ENCODE data around the gene MAMSTR. TPM values are rescaled to one million over a fixed set of nuclear protein-coding genes. Genes with fewer than 3 reads are reported as not detected.

MAMSTR gene
- total and polyA plus RNA-seq, 9 of the 15 experiments (the other 6 are each of a cell fraction or from before 2014, with no cell fraction given): 0.08 to 1.00 (median 0.40) TPM; not detected in 1

- TF ChIP-seq THRB (CRISPR knock-in tag; conservative IDR thresholded peaks at IDR 0.05) (0 out of 2 replicates have a peak, but pooled peaks have one; percentile 74), MNT (conservative IDR thresholded peaks at IDR 0.05) (peak; percentile 43 to 78; a peak in 3 of 4 replicates), ZKSCAN1 (IDR thresholded peaks at IDR 0.05; ENCODE audit: low read depth, low read length) (no peak), SREBF1 (IDR thresholded peaks at IDR 0.05; ENCODE audit: borderline replicate concordance, low read depth, low read length) (no peak), NR4A1 (CRISPR knock-in tag; IDR thresholded peaks at IDR 0.05) (no peak), NR4A1 (tag; IDR thresholded peaks at IDR 0.05) (0 out of 2 replicates have a peak, but pooled peaks have one; percentile 19), DIDO1 (tag; IDR thresholded peaks at IDR 0.05; ENCODE audit: low read depth) (no peak), ZNF239 (CRISPR knock-in tag; IDR thresholded peaks at IDR 0.05) (no peak), XRCC3 (IDR thresholded peaks at IDR 0.05) (no peak), ZC3H11A (IDR thresholded peaks at IDR 0.05; ENCODE audit: low read depth, low read length) (no peak; the same call in 1 of the 2 replicates), FOS (IDR thresholded peaks at IDR 0.05; ENCODE audit: extremely low read depth, insufficient read length) (no peak), BMI1 (IDR thresholded peaks at IDR 0.05; ENCODE audit: low read length) (no peak)
- TF ChIP-seq, protein P1, sequence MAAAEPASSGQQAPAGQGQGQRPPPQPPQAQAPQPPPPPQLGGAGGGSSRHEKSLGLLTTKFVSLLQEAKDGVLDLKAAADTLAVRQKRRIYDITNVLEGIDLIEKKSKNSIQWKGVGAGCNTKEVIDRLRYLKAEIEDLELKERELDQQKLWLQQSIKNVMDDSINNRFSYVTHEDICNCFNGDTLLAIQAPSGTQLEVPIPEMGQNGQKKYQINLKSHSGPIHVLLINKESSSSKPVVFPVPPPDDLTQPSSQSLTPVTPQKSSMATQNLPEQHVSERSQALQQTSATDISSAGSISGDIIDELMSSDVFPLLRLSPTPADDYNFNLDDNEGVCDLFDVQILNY (CRISPR knock-in tag; IDR thresholded peaks at IDR 0.05): no peak
- TF ChIP-seq, protein P2, sequence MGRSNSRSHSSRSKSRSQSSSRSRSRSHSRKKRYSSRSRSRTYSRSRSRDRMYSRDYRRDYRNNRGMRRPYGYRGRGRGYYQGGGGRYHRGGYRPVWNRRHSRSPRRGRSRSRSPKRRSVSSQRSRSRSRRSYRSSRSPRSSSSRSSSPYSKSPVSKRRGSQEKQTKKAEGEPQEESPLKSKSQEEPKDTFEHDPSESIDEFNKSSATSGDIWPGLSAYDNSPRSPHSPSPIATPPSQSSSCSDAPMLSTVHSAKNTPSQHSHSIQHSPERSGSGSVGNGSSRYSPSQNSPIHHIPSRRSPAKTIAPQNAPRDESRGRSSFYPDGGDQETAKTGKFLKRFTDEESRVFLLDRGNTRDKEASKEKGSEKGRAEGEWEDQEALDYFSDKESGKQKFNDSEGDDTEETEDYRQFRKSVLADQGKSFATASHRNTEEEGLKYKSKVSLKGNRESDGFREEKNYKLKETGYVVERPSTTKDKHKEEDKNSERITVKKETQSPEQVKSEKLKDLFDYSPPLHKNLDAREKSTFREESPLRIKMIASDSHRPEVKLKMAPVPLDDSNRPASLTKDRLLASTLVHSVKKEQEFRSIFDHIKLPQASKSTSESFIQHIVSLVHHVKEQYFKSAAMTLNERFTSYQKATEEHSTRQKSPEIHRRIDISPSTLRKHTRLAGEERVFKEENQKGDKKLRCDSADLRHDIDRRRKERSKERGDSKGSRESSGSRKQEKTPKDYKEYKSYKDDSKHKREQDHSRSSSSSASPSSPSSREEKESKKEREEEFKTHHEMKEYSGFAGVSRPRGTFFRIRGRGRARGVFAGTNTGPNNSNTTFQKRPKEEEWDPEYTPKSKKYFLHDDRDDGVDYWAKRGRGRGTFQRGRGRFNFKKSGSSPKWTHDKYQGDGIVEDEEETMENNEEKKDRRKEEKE (IDR thresholded peaks at IDR 0.05; ENCODE audit: borderline replicate concordance in 1 of 2, control insufficient read depth in 1 of 2, low read depth in 2 of 2, low read length in 1 of 2): no peak
- TF ChIP-seq, protein P3, sequence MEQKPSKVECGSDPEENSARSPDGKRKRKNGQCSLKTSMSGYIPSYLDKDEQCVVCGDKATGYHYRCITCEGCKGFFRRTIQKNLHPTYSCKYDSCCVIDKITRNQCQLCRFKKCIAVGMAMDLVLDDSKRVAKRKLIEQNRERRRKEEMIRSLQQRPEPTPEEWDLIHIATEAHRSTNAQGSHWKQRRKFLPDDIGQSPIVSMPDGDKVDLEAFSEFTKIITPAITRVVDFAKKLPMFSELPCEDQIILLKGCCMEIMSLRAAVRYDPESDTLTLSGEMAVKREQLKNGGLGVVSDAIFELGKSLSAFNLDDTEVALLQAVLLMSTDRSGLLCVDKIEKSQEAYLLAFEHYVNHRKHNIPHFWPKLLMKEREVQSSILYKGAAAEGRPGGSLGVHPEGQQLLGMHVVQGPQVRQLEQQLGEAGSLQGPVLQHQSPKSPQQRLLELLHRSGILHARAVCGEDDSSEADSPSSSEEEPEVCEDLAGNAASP (IDR thresholded peaks at IDR 0.05): no peak
- TF ChIP-seq, protein P4, sequence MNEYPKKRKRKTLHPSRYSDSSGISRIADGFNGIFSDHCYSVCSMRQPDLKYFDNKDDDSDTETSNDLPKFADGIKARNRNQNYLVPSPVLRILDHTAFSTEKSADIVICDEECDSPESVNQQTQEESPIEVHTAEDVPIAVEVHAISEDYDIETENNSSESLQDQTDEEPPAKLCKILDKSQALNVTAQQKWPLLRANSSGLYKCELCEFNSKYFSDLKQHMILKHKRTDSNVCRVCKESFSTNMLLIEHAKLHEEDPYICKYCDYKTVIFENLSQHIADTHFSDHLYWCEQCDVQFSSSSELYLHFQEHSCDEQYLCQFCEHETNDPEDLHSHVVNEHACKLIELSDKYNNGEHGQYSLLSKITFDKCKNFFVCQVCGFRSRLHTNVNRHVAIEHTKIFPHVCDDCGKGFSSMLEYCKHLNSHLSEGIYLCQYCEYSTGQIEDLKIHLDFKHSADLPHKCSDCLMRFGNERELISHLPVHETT (CRISPR knock-in tag; conservative IDR thresholded peaks at IDR 0.05 in 1 of 2, IDR thresholded peaks at IDR 0.05 in 1 of 2): 0 out of 4 replicates have a peak, but pooled peaks of 1 of the 2 experiments have one; percentile 38
Measured at GRCh38 chr19:48741129-48741999, 21.8 kb upstream of the MAMSTR start (continued).

Measured in K562 (cell line).